Epithelial cell of prostate (primary cell): Measurements from ENCODE around the gene PPP6R2.

Experiments
- DNase-seq: peaks from one replicate; pipeline ENCODE4 v3.0.0-alpha.2; 2011; ENCODE audit warnings: low read depth, low spot score
- H3K27ac ChIP-seq: fragments of 450-650 bp; 2 replicates; pipeline ENCODE4 v1.5.1; 2017; ENCODE audit warnings: mild to moderate bottlenecking

The PPP6R2 gene

GRCh38 chr22:50440544-50441249 lies 97.6 kb downstream of the PPP6R2 start:
- no peak for DNase-seq

GRCh38 chr22:50441428-50441993 lies 98.4 kb downstream of the PPP6R2 start:
- no peak for DNase-seq
- H3K27ac ChIP-seq = no peak overlapping the region

More at GRCh38 chr22:50440544-50441249, 97.6 kb downstream of the PPP6R2 start:
- no peak overlapping the region for H3K27ac ChIP-seq

- H3K27ac ChIP-seq = no peak overlapping the region
- DNase-seq = no peak
Measured at GRCh38 chr22:50443197-50443596, 100.1 kb downstream of the PPP6R2 start.

DNA sequence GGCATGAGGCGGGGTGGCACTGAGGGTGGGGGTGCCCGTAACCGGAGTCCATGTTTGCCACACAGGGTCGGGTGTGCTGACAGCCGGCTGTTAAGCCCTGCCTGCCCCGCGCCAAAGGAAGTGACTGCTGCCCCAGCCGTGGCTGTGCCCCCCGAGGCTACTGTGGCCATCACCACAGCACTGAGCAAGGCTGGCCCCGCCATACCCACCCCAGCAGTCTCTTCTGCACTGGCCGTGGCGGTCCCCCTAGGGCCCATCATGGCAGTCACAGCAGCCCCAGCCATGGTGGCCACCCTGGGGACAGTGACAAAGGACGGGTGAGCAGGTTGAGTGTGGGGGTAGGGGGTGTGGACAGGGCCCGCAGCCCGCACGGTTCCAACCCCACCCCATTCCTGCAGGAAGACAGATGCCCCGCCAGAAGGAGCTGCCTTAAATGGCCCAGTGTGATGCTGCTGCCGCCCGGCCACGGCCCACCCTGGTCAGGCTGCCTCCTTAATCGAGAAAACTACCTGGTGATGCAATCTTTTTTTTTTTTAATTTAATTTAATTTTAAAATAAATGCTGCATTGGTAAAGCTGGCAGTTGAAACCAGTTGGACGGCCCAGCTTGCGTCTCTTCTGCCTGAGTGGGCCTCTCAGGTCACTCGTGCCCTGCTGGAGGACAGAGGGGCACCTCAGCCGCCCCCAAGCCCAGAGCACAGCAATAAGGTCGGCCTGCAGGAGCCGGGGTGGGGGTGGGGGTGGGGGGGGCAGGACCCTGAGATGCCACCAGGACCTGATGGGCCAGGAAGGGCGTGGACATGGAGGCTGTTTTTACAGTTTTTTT lies 100.9 kb downstream of the PPP6R2 start:
- no peak for DNase-seq
- H3K27ac ChIP-seq = no peak overlapping the region

GRCh38 chr22:50444663-50445062 lies 101.5 kb downstream of the PPP6R2 start:
- DNase-seq = no peak
- H3K27ac ChIP-seq = no peak overlapping the region

GRCh38 chr22:50445071-50445879 lies 102.1 kb downstream of the PPP6R2 start:
- DNase-seq = no peak
- no peak overlapping the region for H3K27ac ChIP-seq

GRCh38 chr22:50445880-50446707 lies 103.0 kb downstream of the PPP6R2 start:
- H3K27ac ChIP-seq = no peak overlapping the region
- no peak for DNase-seq

DNA sequence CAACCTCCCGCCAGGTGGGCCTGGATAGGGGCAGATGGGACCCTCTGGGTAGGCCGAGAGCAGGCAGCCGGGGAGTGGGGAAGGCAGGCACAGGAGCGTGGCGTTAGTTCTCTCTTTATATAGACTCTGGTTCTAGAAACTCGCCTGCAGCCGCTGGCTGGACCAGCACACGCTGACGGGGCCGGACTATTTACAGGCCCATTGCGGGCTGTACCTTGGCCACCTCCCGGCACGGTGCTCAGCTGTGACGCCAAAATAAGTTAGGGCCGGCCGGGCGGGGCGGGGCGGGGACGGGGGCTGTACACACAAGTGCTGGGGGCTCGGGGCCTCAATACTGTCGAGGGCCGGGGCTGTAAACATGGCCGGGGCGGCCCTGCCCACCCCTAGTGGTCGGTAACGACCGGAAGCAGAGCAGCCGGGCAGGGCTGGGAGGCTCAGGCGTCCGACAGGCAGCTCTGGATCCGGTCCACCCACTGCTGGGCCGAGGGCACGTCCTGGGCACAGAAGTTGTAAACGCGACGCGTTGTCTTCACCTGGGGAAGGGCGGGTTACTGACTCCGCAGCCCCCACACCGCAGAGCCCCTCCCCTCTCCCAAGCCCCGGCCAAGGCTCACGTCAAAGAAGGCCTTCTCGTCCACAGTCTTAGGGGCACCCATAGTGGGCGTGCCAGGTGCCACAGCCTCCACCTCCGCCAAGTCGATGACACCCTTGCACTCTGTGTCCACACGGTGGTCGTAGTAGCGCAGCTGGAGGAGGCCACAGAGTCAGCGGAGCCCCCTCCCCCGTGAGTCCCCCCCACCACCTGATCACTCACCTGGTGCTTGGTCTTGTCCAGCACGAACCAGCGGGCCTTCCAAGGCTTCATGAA lies 103.8 kb downstream of the PPP6R2 start:
- no peak for DNase-seq
- H3K27ac ChIP-seq = no peak overlapping the region

GRCh38 chr22:50447576-50448551 lies 104.7 kb downstream of the PPP6R2 start:
- no peak for DNase-seq
- H3K27ac ChIP-seq = no peak overlapping the region

- H3K27ac ChIP-seq = no peak overlapping the region
- DNase-seq = no peak
Measured at GRCh38 chr22:50452649-50453048, 109.5 kb downstream of the PPP6R2 start.

- no peak overlapping the region for H3K27ac ChIP-seq
- no peak for DNase-seq
Measured at GRCh38 chr22:50454556-50455075, 111.5 kb downstream of the PPP6R2 start.

GRCh38 chr22:50455201-50455600 lies 112.1 kb downstream of the PPP6R2 start:
- DNase-seq = no peak

DNA sequence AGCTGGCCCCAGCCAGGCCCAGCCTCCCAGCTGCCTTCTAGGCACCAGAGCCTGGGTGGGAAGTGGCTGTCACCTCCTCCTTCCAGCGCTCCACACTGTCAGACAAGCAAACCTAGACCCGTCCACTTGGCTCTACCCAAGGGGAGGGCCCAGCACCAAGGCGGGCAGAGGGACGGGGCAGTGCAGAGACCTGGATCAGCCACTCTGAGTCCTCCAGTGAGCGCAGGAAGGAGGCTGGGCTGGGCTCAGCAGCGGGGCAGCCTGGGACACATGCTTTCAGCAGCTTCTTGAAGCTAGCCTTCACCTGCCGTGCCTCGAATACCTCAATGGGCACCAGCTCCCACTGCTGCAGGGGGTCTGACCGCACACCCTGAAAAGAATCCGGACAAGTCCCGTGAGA lies 112.9 kb downstream of the PPP6R2 start:
- H3K27ac ChIP-seq = no peak overlapping the region
- DNase-seq = no peak

More at GRCh38 chr22:50455201-50455600, 112.1 kb downstream of the PPP6R2 start:
- no peak overlapping the region for H3K27ac ChIP-seq

GRCh38 chr22:50456466-50457234 lies 113.5 kb downstream of the PPP6R2 start:
- no peak overlapping the region for H3K27ac ChIP-seq
- DNase-seq = no peak

GRCh38 chr22:50459016-50459415 lies 115.9 kb downstream of the PPP6R2 start:
- DNase-seq = no peak
- H3K27ac ChIP-seq = no peak overlapping the region

- DNase-seq = no peak
Measured at GRCh38 chr22:50459496-50460140, 116.5 kb downstream of the PPP6R2 start.

More at GRCh38 chr22:50459496-50460140, 116.5 kb downstream of the PPP6R2 start:
- H3K27ac ChIP-seq = no peak overlapping the region
